ENCODE measurements around the gene ZNF416. TPM values are rescaled to one million over a fixed set of nuclear protein-coding genes. Genes with fewer than 3 reads are reported as not detected.

ZNF416 gene
- total RNA-seq, 4 donors from 2014 or later, result 0.87 to 2.0 (median 1.4) TPM

- DNase-seq, result no peak
- H3K4me1 ChIP-seq, result peaks cover 16 to 26% of the 10 kb centered on the region in 2 donors
- H3K4me3 ChIP-seq, result peak overlapping the region; percentile 82 to 96 (median 90)
- no peaks in the 10 kb centered on the region for H3K27me3 ChIP-seq
- H3K9me3 ChIP-seq, result peaks cover 0 to 3% (median 0%) of the 10 kb centered on the region in 3 donors
- in situ Hi-C loops (cut with MboI; ENCODE audit: low sequenced_read_pairs in 4 of 4), result no loop called here
- intact Hi-C loops (cut with DNase I; ENCODE audit: low total_unique reads), result loop anchor here (2.0 to 5.0 kb wide), 2 partner anchors 32 to 81 kb away; partner anchors contain the start of genes ZNF549 and ZNF772
- TF ChIP-seq CTCF (IDR thresholded peaks at IDR 0.05 in 4 of 5, conservative IDR thresholded peaks at IDR 0.05 in 1 of 5) (no peak), POLR2A (IDR thresholded peaks at IDR 0.05) (no peak)
- ATAC-seq, result no peak
- H3K36me3 ChIP-seq, result peaks cover 0 to 29% of the 10 kb centered on the region in 2 donors
- peak overlapping the region in 2 of 4 donors; percentile 69 to 86 for H3K27ac ChIP-seq
Measured at GRCh38 chr19:57558525-57558924, 20.2 kb downstream of the ZNF416 start.

GRCh38 chr19:57557659-57558058, 21.1 kb downstream of the ZNF416 start:
- intact Hi-C loops (cut with DNase I; ENCODE audit: low total_unique reads), result loop anchor here (2.0 to 5.0 kb wide), 2 partner anchors 31 to 80 kb away; partner anchors contain the start of genes ZNF549 and ZNF772
- no peaks in the 10 kb centered on the region for H3K27me3 ChIP-seq
- DNase-seq, result no peak
- in situ Hi-C loops (cut with MboI; ENCODE audit: low sequenced_read_pairs in 4 of 4), result no loop called here
- H3K36me3 ChIP-seq, result peaks cover 0 to 38% of the 10 kb centered on the region in 2 donors
- H3K4me1 ChIP-seq, result peaks cover 16 to 26% of the 10 kb centered on the region in 2 donors
- no peak for ATAC-seq
- no peak for TF ChIP-seq POLR2A (IDR thresholded peaks at IDR 0.05)
- TF ChIP-seq CTCF (IDR thresholded peaks at IDR 0.05 in 4 of 5, conservative IDR thresholded peaks at IDR 0.05 in 1 of 5), result no peak
- H3K4me3 ChIP-seq, result no peak overlapping the region
- H3K9me3 ChIP-seq, result peaks cover 0 to 3% (median 3%) of the 10 kb centered on the region in 3 donors
- no peak overlapping the region for H3K27ac ChIP-seq

- peaks cover 3 to 36% (median 8%) of the 10 kb centered on the region in 3 donors for H3K9me3 ChIP-seq
- DNase-seq (no peak), ATAC-seq (no peak)
- H3K36me3 ChIP-seq, result peaks cover 18 to 90% of the 10 kb centered on the region in 2 donors
- no peaks in the 10 kb centered on the region for H3K27me3 ChIP-seq
- TF ChIP-seq POLR2A (IDR thresholded peaks at IDR 0.05) (no peak), CTCF (IDR thresholded peaks at IDR 0.05 in 4 of 5, conservative IDR thresholded peaks at IDR 0.05 in 1 of 5) (no peak)
- no peak overlapping the region for H3K27ac ChIP-seq
- peaks cover 0 to 1% of the 10 kb centered on the region in 2 donors for H3K4me1 ChIP-seq
- in situ Hi-C loops (cut with MboI; ENCODE audit: low sequenced_read_pairs in 4 of 4), result no loop called here
- intact Hi-C loops (cut with DNase I; ENCODE audit: low total_unique reads), result no loop called here
- no peak overlapping the region for H3K4me3 ChIP-seq
Measured at GRCh38 chr19:57552432-57552831, 26.3 kb downstream of the ZNF416 start.

- intact Hi-C loops (cut with DNase I; ENCODE audit: low total_unique reads), result no loop called here
- no peak for DNase-seq
- H3K4me1 ChIP-seq, result no peaks in the 10 kb centered on the region
- TF ChIP-seq CTCF (IDR thresholded peaks at IDR 0.05 in 4 of 5, conservative IDR thresholded peaks at IDR 0.05 in 1 of 5) (no peak), POLR2A (IDR thresholded peaks at IDR 0.05) (no peak)
- H3K9me3 ChIP-seq, result peaks cover 17 to 84% (median 25%) of the 10 kb centered on the region in 3 donors
- no peak for ATAC-seq
- peaks cover 40 to 100% of the 10 kb centered on the region in 2 donors for H3K36me3 ChIP-seq
- in situ Hi-C loops (cut with MboI; ENCODE audit: low sequenced_read_pairs in 4 of 4), result no loop called here
- no peak overlapping the region for H3K27ac ChIP-seq
- no peaks in the 10 kb centered on the region for H3K27me3 ChIP-seq
- H3K4me3 ChIP-seq, result no peak overlapping the region
Measured at GRCh38 chr19:57546513-57546912, 32.2 kb downstream of the ZNF416 start.

Data from gastrocnemius medialis (tissue), 4 donors.